Spleen (tissue), 7 donors: ENCODE measurements around the gene HOXD12.

Source experiments
- POLR2A ChIP-seq, 3 donors: fragments of 450-650 bp; IDR thresholded peaks; one replicate each; pipeline ENCODE4 v1.5.1; 2017; ENCODE audit warnings: antibody characterized with exemption in 3 of 3, mild to moderate bottlenecking in 1 of 3
- TF ChIP-seq, protein P1 (sequence below), 11 experiments: fragments of 200-600 bp in 7 of 11; fragments of 450-650 bp in 4 of 11; sonication (generic) in 4 of 11; IDR thresholded peaks in 8 of 11; conservative IDR thresholded peaks in 3 of 11; 1 replicate in 7 of 11; 2 replicates in 4 of 11; pipeline versions ENCODE4 v1.4.0 to v1.8.0; 2016 to 2021; ENCODE audit warnings: antibody characterized with exemption in 11 of 11, inconsistent platforms in 4 of 11, mild to moderate bottlenecking in 1 of 11
- donor health status: DM: no; HTN: no; CAD: no; lungs with moderate emphysema.
- donor health status: DM: no; HTN: no; CAD: no.
- donor health status: DM: no; HTN: no; CAD: no.

- TF ChIP-seq, protein P1, sequence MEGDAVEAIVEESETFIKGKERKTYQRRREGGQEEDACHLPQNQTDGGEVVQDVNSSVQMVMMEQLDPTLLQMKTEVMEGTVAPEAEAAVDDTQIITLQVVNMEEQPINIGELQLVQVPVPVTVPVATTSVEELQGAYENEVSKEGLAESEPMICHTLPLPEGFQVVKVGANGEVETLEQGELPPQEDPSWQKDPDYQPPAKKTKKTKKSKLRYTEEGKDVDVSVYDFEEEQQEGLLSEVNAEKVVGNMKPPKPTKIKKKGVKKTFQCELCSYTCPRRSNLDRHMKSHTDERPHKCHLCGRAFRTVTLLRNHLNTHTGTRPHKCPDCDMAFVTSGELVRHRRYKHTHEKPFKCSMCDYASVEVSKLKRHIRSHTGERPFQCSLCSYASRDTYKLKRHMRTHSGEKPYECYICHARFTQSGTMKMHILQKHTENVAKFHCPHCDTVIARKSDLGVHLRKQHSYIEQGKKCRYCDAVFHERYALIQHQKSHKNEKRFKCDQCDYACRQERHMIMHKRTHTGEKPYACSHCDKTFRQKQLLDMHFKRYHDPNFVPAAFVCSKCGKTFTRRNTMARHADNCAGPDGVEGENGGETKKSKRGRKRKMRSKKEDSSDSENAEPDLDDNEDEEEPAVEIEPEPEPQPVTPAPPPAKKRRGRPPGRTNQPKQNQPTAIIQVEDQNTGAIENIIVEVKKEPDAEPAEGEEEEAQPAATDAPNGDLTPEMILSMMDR (IDR thresholded peaks at IDR 0.05 in 8 of 11, conservative IDR thresholded peaks at IDR 0.05 in 3 of 11): no peak
- TF ChIP-seq POLR2A (IDR thresholded peaks at IDR 0.05): no peak
These were observed 13.5 kb upstream of the HOXD12 start for GRCh38 chr2:176085861-176086771.
